WTC11 (cell line): ENCODE results near the gene DNM1. TPM values are rescaled to one million over a fixed set of nuclear protein-coding genes. Genes with fewer than 3 reads are reported as not detected.

Source experiments
- ATAC-seq: fragments of 200-7000 bp; cut with Tn5 transposase; 2 replicates; pipeline ENCODE4 v1.10.0; 2021; ENCODE audit warnings: mild to moderate bottlenecking, moderate library complexity
- CTCF ChIA-PET: fragments of 300-600 bp; sonication (Branson Sonifier 250); formaldehyde crosslinking; loops from one replicate; lab custom pipeline; 2021; ENCODE audit warnings: antibody characterized with exemption; lab: Charles Lee
- POLR2A ChIA-PET: fragments of 350-600 bp; sonication (Branson Sonifier 250); formaldehyde crosslinking; loops from one replicate; lab custom pipeline; 2021; ENCODE audit warnings: antibody characterized with exemption; lab: Charles Lee
- DNase-seq: peaks from one replicate; pipeline ENCODE4 v3.0.0; 2021; ENCODE audit warnings: low spot score
- H3K27ac Mint-ChIP-seq: 2 replicates; pipeline ENCODE4 v1.8.0; 2021; ENCODE audit warnings: mixed read lengths
- H3K27me3 Mint-ChIP-seq: 2 replicates; pipeline ENCODE4 v1.8.0; 2021; ENCODE audit warnings: low read depth, mild to moderate bottlenecking, moderate library complexity, mixed read lengths
- H3K36me3 Mint-ChIP-seq: 2 replicates; pipeline ENCODE4 v1.8.0; 2021; ENCODE audit warnings: mixed read lengths
- H3K4me1 Mint-ChIP-seq: 2 replicates; pipeline ENCODE4 v1.8.0; 2022; ENCODE audit warnings: mixed read lengths
- H3K4me3 Mint-ChIP-seq: 2 replicates; pipeline ENCODE4 v1.8.0; 2021; ENCODE audit warnings: mild to moderate bottlenecking, moderate library complexity, mixed read lengths
- H3K9me3 Mint-ChIP-seq: 2 replicates; pipeline ENCODE4 v1.8.0; 2021; ENCODE audit warnings: mixed read lengths
- ATF1 ChIP-seq: sonication (generic); formaldehyde crosslinking; IDR thresholded peaks from 2 replicates; pipeline ENCODE4 v1.8.1; 2023; ENCODE audit warnings: mild to moderate bottlenecking, moderate library complexity, missing genetic modification reagents
- ATF3 ChIP-seq: sonication (generic); formaldehyde crosslinking; conservative IDR thresholded peaks from 2 replicates; pipeline ENCODE4 v1.8.1; 2022; ENCODE audit warnings: mild to moderate bottlenecking, missing genetic modification reagents
- FOXJ3 ChIP-seq: sonication (generic); formaldehyde crosslinking; IDR thresholded peaks from 2 replicates; pipeline ENCODE4 v1.9.0; 2021; ENCODE audit warnings: missing genetic modification reagents, mild to moderate bottlenecking, borderline replicate concordance
- GTF2I ChIP-seq: fragments of 250-450 bp; sonication (Bioruptor Pico); conservative IDR thresholded peaks from 2 replicates; pipeline ENCODE4 v1.4.0; 2021; ENCODE audit warnings: mild to moderate bottlenecking
- IRF1 ChIP-seq: sonication (generic); formaldehyde crosslinking; IDR thresholded peaks from 2 replicates; pipeline ENCODE4 v1.8.0; 2023; ENCODE audit warnings: missing genetic modification reagents
- IRF2 ChIP-seq: sonication (generic); formaldehyde crosslinking; IDR thresholded peaks from 2 replicates; pipeline ENCODE4 v1.8.0; 2022; ENCODE audit warnings: low read depth, missing genetic modification reagents, borderline replicate concordance
- NFYB ChIP-seq: sonication (generic); formaldehyde crosslinking; conservative IDR thresholded peaks from 2 replicates; pipeline ENCODE4 v1.8.0; 2022; ENCODE audit warnings: low read depth, missing genetic modification reagents
- SP1 ChIP-seq: sonication (generic); formaldehyde crosslinking; conservative IDR thresholded peaks from 2 replicates; pipeline ENCODE4 v1.8.1; 2022; ENCODE audit warnings: missing genetic modification reagents
- TEAD1 ChIP-seq: sonication (generic); formaldehyde crosslinking; IDR thresholded peaks from 2 replicates; pipeline ENCODE4 v1.8.0; 2022; ENCODE audit warnings: mild to moderate bottlenecking, missing genetic modification reagents
- USF1 ChIP-seq: sonication (generic); formaldehyde crosslinking; IDR thresholded peaks from 2 replicates; pipeline ENCODE4 v1.8.0; 2022; ENCODE audit warnings: mild to moderate bottlenecking, missing genetic modification reagents
- ZBTB21 ChIP-seq: sonication (generic); formaldehyde crosslinking; IDR thresholded peaks from 2 replicates; pipeline ENCODE4 v1.8.1; 2023; ENCODE audit warnings: mild to moderate bottlenecking, missing genetic modification reagents, borderline replicate concordance
- ZBTB43 ChIP-seq: sonication (generic); formaldehyde crosslinking; IDR thresholded peaks from 2 replicates; pipeline ENCODE4 v1.8.1; 2023; ENCODE audit warnings: mild to moderate bottlenecking, missing genetic modification reagents
- ZMAT4 ChIP-seq: fragments of 250-450 bp; sonication (Bioruptor Pico); IDR thresholded peaks from 2 replicates; pipeline ENCODE4 v1.9.0; 2021; ENCODE audit warnings: mild to moderate bottlenecking
- ZNF317 ChIP-seq: sonication (generic); formaldehyde crosslinking; IDR thresholded peaks from 2 replicates; pipeline ENCODE4 v1.8.1; 2023; ENCODE audit warnings: low read depth, mild to moderate bottlenecking, moderate library complexity, missing genetic modification reagents, borderline replicate concordance
- ZNF671 ChIP-seq: fragments of 250-450 bp; sonication (Bioruptor Pico); IDR thresholded peaks from 2 replicates; pipeline ENCODE4 v1.8.0; 2021; ENCODE audit warnings: mild to moderate bottlenecking
- total RNA-seq: library from RNA; stranded (reverse); gene quantifications from 3 replicates; pipeline ENCODE4 v1.2.3, GENCODE V29; 2021
- TF ChIP-seq, protein P1 (sequence below): sonication (generic); formaldehyde crosslinking; IDR thresholded peaks from 2 replicates; pipeline ENCODE4 v1.8.1; 2022; ENCODE audit warnings: mild to moderate bottlenecking, missing genetic modification reagents, moderate library complexity, borderline replicate concordance
- TF ChIP-seq, protein P2 (sequence below): fragments of 250-450 bp; sonication (Bioruptor Pico); IDR thresholded peaks from 2 replicates; pipeline ENCODE4 v1.9.0; 2021; ENCODE audit warnings: mild to moderate bottlenecking, borderline replicate concordance

Gene DNM1
- total RNA-seq, 1 experiment from 2014 or later, result 79.0 TPM

- H3K4me3 Mint-ChIP-seq, result no peak overlapping the region
These were observed 85.3 kb downstream of the DNM1 start for GRCh38 chr9:128288273-128289004.

GRCh38 chr9:128292009-128292408 is 88.8 kb downstream of the DNM1 start:
- no peak for ATAC-seq
- POLR2A ChIA-PET, result interaction anchor here (0.6 kb wide), 1 partner anchor 11 kb away, joined by 3 read pairs; no protein-coding TSS in a partner anchor
- CTCF ChIA-PET, result interaction anchor here (0.6 to 2.2 kb wide), 6 partner anchors 8 to 260 kb away, joined by 3 to 7 read pairs (median 4); partner anchors contain the start of genes CERCAM and SPTAN1
- TF ChIP-seq FOXJ3 (CRISPR knock-in tag) (no peak), NFYB (CRISPR knock-in tag) (no peak), IRF1 (no peak), USF1 (CRISPR knock-in tag) (no peak), ATF3 (CRISPR knock-in tag) (no peak), ZNF671 (CRISPR knock-in tag) (no peak), TEAD1 (CRISPR knock-in tag) (no peak), ATF1 (no peak)
- TF ChIP-seq, protein P1, sequence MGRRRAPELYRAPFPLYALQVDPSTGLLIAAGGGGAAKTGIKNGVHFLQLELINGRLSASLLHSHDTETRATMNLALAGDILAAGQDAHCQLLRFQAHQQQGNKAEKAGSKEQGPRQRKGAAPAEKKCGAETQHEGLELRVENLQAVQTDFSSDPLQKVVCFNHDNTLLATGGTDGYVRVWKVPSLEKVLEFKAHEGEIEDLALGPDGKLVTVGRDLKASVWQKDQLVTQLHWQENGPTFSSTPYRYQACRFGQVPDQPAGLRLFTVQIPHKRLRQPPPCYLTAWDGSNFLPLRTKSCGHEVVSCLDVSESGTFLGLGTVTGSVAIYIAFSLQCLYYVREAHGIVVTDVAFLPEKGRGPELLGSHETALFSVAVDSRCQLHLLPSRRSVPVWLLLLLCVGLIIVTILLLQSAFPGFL (CRISPR knock-in tag), result no peak

More at GRCh38 chr9:128288273-128289004, 85.3 kb downstream of the DNM1 start:
- ChIA-PET CTCF (interaction anchor here (1.1 to 1.6 kb wide), 2 partner anchors 12 to 53 kb away, joined by 3 read pairs; partner anchors contain the start of genes GOLGA2 and SWI5), POLR2A (no interaction called here)
- Mint-ChIP-seq H3K27ac (0 out of 2 replicates have a peak overlapping the region, but pooled peaks have one; percentile 53), H3K4me1 (no peaks in the 10 kb centered on the region), H3K27me3 (no peaks in the 10 kb centered on the region), H3K36me3 (peaks cover 11% of the 10 kb centered on the region), H3K9me3 (no peaks in the 10 kb centered on the region)
- TF ChIP-seq ZBTB43 (CRISPR knock-in tag) (no peak), ZMAT4 (no peak), IRF1 (no peak), IRF2 (CRISPR knock-in tag) (no peak), ZBTB21 (no peak), ZNF317 (CRISPR knock-in tag) (no peak), GTF2I (CRISPR knock-in tag) (no peak), SP1 (CRISPR knock-in tag) (no peak)
- TF ChIP-seq, protein P2, sequence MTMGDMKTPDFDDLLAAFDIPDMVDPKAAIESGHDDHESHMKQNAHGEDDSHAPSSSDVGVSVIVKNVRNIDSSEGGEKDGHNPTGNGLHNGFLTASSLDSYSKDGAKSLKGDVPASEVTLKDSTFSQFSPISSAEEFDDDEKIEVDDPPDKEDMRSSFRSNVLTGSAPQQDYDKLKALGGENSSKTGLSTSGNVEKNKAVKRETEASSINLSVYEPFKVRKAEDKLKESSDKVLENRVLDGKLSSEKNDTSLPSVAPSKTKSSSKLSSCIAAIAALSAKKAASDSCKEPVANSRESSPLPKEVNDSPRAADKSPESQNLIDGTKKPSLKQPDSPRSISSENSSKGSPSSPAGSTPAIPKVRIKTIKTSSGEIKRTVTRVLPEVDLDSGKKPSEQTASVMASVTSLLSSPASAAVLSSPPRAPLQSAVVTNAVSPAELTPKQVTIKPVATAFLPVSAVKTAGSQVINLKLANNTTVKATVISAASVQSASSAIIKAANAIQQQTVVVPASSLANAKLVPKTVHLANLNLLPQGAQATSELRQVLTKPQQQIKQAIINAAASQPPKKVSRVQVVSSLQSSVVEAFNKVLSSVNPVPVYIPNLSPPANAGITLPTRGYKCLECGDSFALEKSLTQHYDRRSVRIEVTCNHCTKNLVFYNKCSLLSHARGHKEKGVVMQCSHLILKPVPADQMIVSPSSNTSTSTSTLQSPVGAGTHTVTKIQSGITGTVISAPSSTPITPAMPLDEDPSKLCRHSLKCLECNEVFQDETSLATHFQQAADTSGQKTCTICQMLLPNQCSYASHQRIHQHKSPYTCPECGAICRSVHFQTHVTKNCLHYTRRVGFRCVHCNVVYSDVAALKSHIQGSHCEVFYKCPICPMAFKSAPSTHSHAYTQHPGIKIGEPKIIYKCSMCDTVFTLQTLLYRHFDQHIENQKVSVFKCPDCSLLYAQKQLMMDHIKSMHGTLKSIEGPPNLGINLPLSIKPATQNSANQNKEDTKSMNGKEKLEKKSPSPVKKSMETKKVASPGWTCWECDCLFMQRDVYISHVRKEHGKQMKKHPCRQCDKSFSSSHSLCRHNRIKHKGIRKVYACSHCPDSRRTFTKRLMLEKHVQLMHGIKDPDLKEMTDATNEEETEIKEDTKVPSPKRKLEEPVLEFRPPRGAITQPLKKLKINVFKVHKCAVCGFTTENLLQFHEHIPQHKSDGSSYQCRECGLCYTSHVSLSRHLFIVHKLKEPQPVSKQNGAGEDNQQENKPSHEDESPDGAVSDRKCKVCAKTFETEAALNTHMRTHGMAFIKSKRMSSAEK (CRISPR knock-in tag), result no peak
- no peak for ATAC-seq
- DNase-seq, result no peak

More at GRCh38 chr9:128292009-128292408, 88.8 kb downstream of the DNM1 start:
- Mint-ChIP-seq H3K4me3 (no peak overlapping the region), H3K27ac (no peak overlapping the region), H3K9me3 (no peaks in the 10 kb centered on the region), H3K27me3 (no peaks in the 10 kb centered on the region), H3K36me3 (peaks cover 8% of the 10 kb centered on the region), H3K4me1 (no peaks in the 10 kb centered on the region)
- no peak for DNase-seq
